T-helper 2 cell (primary cell): ENCODE measurements around the gene ABCG2.

Experiments
- DNase-seq, 5 experiments: peaks; one replicate each; pipeline versions ENCODE4 v3.0.0 to v3.0.0-alpha.2; 2012 to 2022

ABCG2 gene

GRCh38 chr4:88062843-88063242 lies 95.6 kb downstream of the ABCG2 start:
- no peak for DNase-seq

- no peak for DNase-seq
These were observed 96.1 kb downstream of the ABCG2 start for GRCh38 chr4:88062311-88062710.

- DNase-seq = no peak
These were observed 98.0 kb downstream of the ABCG2 start for GRCh38 chr4:88060431-88060830.

GRCh38 chr4:88059766-88060165 lies 98.7 kb downstream of the ABCG2 start:
- DNase-seq = no peak

GRCh38 chr4:88058295-88058694 lies 100.1 kb downstream of the ABCG2 start:
- no peak for DNase-seq

GRCh38 chr4:88054901-88055300 lies 103.5 kb downstream of the ABCG2 start:
- DNase-seq = peak in 1 of 5 experiments; percentile 38

- DNase-seq = no peak
These were observed 104.2 kb downstream of the ABCG2 start for GRCh38 chr4:88054229-88054628.

- DNase-seq = no peak
These were observed 113.4 kb downstream of the ABCG2 start for GRCh38 chr4:88045021-88045420.

- no peak for DNase-seq
These were observed 114.7 kb downstream of the ABCG2 start for GRCh38 chr4:88043586-88044340.

- DNase-seq = no peak
These were observed 115.4 kb downstream of the ABCG2 start for GRCh38 chr4:88043001-88043400.

GRCh38 chr4:88041626-88042025 lies 116.8 kb downstream of the ABCG2 start:
- no peak for DNase-seq

- DNase-seq = no peak
These were observed 117.7 kb downstream of the ABCG2 start for GRCh38 chr4:88040707-88041106.
